GM21381 (cell line): ENCODE results near the gene NPLOC4.

Source experiments
- ATAC-seq: cut with Tn5 transposase; IDR thresholded peaks from one replicate; pipeline ENCODE4 v1.9.1; 2021; ENCODE audit warnings: mild to moderate bottlenecking, moderate library complexity; ENCODE audit not compliant: unreplicated experiment

The NPLOC4 gene

DNA sequence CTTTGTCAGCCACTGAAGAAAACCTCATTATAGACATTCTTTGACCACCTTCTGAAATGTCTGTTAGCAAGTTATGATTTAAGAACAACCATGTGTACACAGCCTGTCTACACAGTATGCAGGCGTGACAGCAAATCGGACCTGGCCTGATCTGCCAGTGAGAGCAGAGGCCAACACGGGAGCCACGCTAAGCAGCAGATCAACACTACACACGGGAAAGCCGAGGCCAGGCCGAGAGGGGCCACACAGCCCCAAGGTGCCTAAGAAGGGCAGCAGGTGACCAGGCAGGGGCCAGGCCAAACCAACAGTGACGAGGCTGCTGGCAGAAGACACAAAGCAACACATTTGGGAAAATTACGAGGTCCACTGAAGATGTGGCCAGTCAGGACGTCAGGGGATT lies 68.5 kb downstream of the NPLOC4 start:
- ATAC-seq, result no peak

- no peak for ATAC-seq
Observed at GRCh38 chr17:81567191-81567590, 69.7 kb downstream of the NPLOC4 start.

DNA sequence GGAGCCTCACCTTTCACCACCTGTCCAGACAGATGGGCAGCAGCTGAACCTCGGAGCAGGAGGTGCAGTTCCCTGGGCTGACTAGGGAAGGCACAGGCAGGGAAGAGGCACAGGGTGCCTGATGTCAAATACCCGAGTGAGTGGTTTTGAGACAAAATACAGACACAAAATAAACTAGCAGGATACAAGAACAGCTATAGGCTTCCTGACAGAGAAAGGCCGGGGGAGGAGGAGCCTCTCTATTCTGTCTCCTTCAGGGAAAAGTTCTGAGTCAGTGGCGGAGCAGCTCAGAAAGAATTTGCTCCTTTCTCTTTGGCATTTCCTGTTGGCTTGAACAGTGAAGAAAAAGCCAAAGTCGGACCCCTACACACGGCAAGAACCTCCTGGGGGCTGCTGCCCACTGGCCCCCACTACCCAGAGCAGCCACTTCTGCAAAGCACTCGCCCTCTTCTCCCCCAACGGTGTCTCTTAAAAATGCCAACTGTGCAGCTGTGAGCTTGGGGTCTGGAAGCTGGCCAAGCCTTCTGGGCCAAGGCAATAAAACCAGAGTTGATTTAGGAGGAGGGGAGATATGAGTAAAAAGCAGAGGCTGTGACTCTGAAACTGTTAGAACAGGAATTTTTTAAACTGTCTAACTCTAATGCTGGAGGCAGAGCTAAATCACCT lies 70.3 kb downstream of the NPLOC4 start:
- ATAC-seq, result no peak

GRCh38 chr17:81565231-81565630 lies 71.7 kb downstream of the NPLOC4 start:
- ATAC-seq, result no peak

DNA sequence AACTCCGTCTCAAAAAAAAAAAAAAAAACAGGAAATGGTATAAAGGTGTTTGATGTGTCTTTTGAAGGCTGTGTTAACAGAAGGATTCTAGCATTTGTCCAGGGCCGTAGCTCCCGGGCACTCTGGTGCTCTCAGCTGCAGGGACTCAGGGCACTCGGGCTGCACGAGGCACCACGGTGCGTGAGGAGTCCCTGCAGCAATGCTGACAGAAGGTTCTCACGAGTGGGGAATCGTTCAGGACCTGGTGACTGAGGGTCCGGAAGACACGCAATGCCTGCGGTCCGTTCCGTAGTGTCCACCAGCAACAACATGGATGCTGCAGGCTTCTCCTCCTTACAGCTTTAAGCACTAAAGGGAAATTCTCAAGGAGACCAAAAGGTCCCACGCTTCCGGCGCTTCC lies 72.1 kb downstream of the NPLOC4 start:
- no peak for ATAC-seq

DNA sequence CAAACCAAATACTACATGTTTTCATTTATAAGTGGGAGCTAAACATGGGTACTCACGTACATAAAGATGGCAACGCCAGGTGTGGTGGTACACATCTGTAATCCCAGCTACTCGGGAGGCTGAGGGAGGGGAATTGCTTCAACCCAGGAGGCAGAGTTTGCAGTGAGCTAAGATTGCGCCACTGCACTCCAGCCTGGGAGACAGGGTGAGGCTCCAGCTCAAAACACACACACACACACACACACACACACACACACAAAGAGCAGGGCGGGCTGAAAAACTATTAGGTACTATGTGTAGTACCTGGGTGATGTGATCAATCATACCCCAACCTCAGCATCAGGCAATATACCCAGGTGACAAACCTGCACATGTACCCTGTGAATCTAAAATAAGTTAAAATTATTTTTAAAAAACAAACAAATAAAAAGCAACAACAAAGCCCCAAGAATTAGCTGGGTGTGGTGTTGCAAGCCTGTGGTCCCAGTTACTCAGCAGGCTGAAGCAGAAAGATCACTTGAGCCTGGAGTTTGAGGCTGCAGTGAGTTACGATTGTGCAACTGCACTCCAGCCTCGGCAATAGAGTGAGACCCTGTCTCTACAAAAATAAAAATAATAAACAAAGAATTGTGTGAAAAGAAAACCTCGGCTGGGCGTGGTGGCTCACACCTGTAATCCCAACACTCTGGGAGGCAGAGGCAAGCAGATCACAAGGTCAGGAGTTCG lies 72.9 kb downstream of the NPLOC4 start:
- ATAC-seq, result no peak

GRCh38 chr17:81561494-81561885 lies 75.4 kb downstream of the NPLOC4 start:
- no peak for ATAC-seq

DNA sequence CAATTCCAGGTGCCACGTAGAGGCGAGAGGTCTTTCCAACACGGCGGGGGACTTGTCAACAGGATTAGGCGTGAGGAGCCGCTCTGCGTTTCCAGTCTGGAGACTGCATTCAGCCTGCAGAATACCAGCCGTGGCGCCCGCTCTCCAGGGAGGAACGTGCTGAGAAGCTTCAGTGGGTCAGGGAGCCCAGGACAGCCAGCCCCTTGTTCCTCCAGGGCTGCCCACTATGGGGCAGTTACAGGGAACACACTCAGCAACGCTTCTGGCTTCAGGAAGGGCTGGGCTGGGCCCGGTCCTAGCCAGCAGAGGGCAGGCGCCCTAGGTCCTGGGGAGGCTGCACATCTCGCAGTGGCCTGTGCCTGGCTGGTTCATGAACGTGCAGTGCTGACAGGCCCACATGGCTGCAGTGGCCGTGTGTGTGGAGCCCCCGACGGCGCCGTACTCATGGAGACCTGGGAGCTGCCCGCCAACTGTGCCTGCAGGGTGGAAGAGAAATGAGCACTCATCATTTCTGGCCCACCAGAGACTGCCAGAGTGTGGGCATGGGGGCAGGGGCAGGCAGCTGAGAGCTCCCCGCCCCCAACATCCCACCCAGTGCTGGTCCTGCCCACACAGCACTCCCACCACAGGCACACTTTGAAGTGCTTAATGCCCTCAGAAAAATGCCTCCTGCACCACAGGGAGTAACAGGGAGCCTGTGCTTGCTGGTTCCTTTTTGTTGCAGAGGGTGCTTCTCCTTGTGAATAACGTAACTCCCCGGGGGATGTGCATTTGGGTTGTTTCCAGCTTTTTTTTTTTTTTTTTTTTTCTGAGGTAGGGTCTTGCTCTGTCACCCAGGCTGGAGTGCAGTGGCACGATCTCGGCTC lies 77.7 kb downstream of the NPLOC4 start:
- ATAC-seq, result no peak

DNA sequence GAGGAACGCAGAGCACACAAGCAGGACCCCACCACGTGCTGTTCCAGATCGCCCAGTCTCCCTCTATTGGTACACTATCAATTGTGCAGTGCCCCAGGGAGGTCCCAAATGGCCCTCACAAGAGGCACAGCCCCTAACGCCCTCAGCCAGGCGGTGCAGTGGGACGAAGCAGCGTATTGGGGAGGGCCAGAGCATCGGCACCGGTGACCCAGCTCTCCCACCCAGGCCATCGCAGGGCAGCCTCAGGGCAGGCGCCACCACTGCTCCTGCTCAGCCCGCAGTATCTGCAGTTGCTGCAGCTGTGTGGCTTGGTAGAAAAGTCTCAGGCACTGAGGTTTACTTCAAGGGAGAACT lies 78.8 kb downstream of the NPLOC4 start:
- ATAC-seq, result no peak

GRCh38 chr17:81557276-81558114 lies 79.4 kb downstream of the NPLOC4 start:
- no peak for ATAC-seq

DNA sequence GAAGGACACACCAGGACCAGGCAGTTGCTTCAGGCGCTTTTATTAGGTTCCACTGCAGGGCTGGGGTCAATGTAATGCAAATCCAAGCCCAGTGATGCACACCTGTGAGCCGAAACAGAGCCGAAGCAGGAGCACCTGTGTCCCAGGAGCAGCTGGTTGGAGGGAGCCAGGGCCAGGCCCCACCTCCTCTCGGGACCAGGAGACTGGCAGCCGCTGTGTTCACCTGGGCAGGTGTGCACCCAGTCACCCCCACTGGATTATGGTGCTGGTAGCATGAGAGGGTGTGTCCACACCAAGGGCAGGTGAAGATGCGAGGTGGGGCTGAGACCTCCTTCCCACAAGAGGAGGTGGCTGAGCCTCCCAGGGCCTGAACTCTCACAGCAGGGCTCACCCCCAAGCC lies 80.0 kb downstream of the NPLOC4 start:
- no peak for ATAC-seq

- no peak for ATAC-seq
Observed at GRCh38 chr17:81556175-81556691, 80.7 kb downstream of the NPLOC4 start.

GRCh38 chr17:81553616-81554181 lies 83.2 kb downstream of the NPLOC4 start:
- no peak for ATAC-seq

- ATAC-seq, result no peak
Observed at GRCh38 chr17:81553018-81553615, 83.8 kb downstream of the NPLOC4 start.

- ATAC-seq, result peak; percentile 50
Observed at GRCh38 chr17:81552244-81553017, 84.5 kb downstream of the NPLOC4 start, which contains the start of gene FAAP100. FAAP100 (minus strand) TSS chr17:81552353; CDS start chr17:81552330, 23 bp downstream.

DNA sequence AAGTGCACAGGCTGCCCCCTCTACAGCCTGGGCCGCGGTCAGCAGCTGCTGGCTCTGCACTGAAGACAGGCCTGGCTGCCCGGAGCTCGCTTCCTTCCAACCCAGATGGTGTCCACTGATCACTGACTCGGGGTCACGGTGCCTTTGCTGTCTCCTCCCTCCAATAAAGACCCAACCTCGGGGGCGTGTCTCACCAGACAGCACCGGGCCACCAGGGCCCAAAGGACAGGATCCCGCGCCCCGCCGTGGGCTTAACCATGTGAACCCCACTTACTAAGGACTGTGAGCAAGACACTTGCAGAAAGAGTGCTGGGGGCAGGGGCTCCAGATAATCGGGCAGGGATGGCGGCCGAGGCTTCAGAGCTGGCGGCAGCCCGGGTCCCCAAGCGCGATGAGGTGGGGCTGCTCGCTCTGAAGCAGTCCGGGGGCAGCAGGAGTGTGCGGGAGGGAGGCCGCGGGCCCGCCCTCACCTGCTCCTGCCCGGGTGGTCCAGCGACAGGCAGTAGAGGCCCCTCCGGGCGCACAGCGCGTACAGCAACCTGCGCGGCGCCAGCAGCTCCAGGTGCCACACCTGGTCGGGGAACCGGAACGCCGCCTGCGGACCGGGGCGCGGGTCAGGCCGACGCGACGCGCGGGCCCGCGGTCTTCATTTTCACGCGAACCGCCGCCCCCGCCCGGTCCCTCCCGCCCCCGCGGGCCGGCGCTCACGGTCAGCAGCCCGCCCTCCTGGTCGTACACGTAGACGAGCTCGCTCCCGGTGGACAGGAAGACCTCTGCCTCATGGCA lies 85.3 kb downstream of the NPLOC4 start:
- no peak for ATAC-seq

- ATAC-seq, result no peak
Observed at GRCh38 chr17:81550830-81551457, 86.0 kb downstream of the NPLOC4 start.

DNA sequence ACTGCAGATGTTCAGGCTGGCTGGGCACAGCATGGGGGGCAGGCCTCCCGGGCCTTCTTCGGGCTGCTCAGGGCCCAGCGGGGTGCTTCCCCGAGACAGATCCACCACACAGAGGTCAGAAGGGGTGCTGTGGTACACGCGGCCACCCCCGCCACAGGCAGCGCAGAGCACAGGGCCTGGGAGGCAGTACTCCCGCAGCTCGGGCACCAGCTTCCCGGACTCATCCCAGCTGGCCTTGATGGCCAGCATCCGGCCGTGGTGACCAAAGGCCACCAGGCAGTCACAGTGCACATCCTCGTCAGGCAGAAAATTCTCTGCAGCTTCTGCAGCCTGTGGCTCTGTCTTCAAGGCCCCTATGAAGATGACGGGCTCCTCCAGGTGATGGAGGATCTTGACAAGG lies 86.6 kb downstream of the NPLOC4 start:
- ATAC-seq, result no peak
